NCI-H2107 treated with DMSO at 0.1 percent for 48 hours (cell line): ENCODE data around the gene SNCAIP.

Experiments
- DNase-seq: peaks from one replicate; lab custom pipeline; 2025; ENCODE audit not compliant: unreplicated experiment; lab: John Stamatoyannopoulos, UW

The SNCAIP gene

GRCh38 chr5:122420537-122421236 lies 108.7 kb downstream of the SNCAIP start:
- DNase-seq, result no peak

GRCh38 chr5:122421374-122422079 lies 109.5 kb downstream of the SNCAIP start:
- no peak for DNase-seq

GRCh38 chr5:122423221-122423620 lies 111.2 kb downstream of the SNCAIP start:
- DNase-seq, result no peak

- DNase-seq, result no peak
Observed at GRCh38 chr5:122424132-122424531, 112.1 kb downstream of the SNCAIP start.

- DNase-seq, result no peak
Observed at GRCh38 chr5:122426301-122426700, 114.3 kb downstream of the SNCAIP start.

GRCh38 chr5:122427621-122428020 lies 115.6 kb downstream of the SNCAIP start:
- DNase-seq, result no peak

- DNase-seq, result no peak
Observed at GRCh38 chr5:122429545-122430318, 117.7 kb downstream of the SNCAIP start.

GRCh38 chr5:122430319-122430586 lies 118.2 kb downstream of the SNCAIP start:
- DNase-seq, result no peak

- no peak for DNase-seq
Observed at GRCh38 chr5:122431298-122431697, 119.3 kb downstream of the SNCAIP start.

- DNase-seq, result no peak
Observed at GRCh38 chr5:122434205-122434970, 122.4 kb downstream of the SNCAIP start.

- no peak for DNase-seq
Observed at GRCh38 chr5:122435234-122435633, 123.2 kb downstream of the SNCAIP start.

- DNase-seq, result no peak
Observed at GRCh38 chr5:122435761-122436160, 123.7 kb downstream of the SNCAIP start.

GRCh38 chr5:122436615-122437014 lies 124.6 kb downstream of the SNCAIP start:
- DNase-seq, result no peak

- no peak for DNase-seq
Observed at GRCh38 chr5:122439645-122440044, 127.6 kb downstream of the SNCAIP start.

- no peak for DNase-seq
Observed at GRCh38 chr5:122442938-122443337, 130.9 kb downstream of the SNCAIP start.

- DNase-seq, result no peak
Observed at GRCh38 chr5:122444411-122444810, 132.4 kb downstream of the SNCAIP start.

GRCh38 chr5:122445070-122445469 lies 133.0 kb downstream of the SNCAIP start:
- DNase-seq, result no peak

GRCh38 chr5:122447072-122447471 lies 135.0 kb downstream of the SNCAIP start:
- DNase-seq, result no peak

- no peak for DNase-seq
Observed at GRCh38 chr5:122447879-122448278, 135.8 kb downstream of the SNCAIP start.

- DNase-seq, result no peak
Observed at GRCh38 chr5:122454541-122454940, 142.5 kb downstream of the SNCAIP start.

- DNase-seq, result no peak
Observed at GRCh38 chr5:122455939-122456338, 143.9 kb downstream of the SNCAIP start.
